GM12892 (cell line): ENCODE data around the gene POMC.

ENCODE experiments used
- DNase-seq: peaks from one replicate; pipeline ENCODE4 v3.0.0; 2011; ENCODE audit not compliant: insufficient read length
- FAIRE-seq: peaks from 2 replicates; lab custom pipeline; 2011; peaks lifted over from hg19 to GRCh38; lab: Jason Lieb, UNC
- POLR2A ChIP-seq: IDR thresholded peaks from 2 replicates; pipeline ENCODE4 v1.6.1; 2011; ENCODE audit warnings: low read depth, low read length, control low read depth
- POLR2AphosphoS5 ChIP-seq: IDR thresholded peaks from 2 replicates; pipeline ENCODE4 v1.6.1; 2011; ENCODE audit warnings: low read depth, low read length, control low read depth
- TAF1 ChIP-seq: IDR thresholded peaks from 2 replicates; pipeline ENCODE4 v1.6.1; 2011; ENCODE audit warnings: low read depth, mild to moderate bottlenecking, control low read depth, low read length, borderline replicate concordance

The POMC gene

GRCh38 chr2:25198576-25198975 is 30.2 kb upstream of the POMC start:
- no peak for FAIRE-seq
- TF ChIP-seq TAF1 (no peak), POLR2AphosphoS5 (no peak), POLR2A (no peak)
- no peak for DNase-seq

GRCh38 chr2:25198209-25198525 is 29.8 kb upstream of the POMC start:
- FAIRE-seq = no peak
- no peak for DNase-seq
- no peak for TF ChIP-seq POLR2AphosphoS5
- no peak for TF ChIP-seq POLR2A
- TF ChIP-seq TAF1 = no peak

- DNase-seq (no peak), FAIRE-seq (no peak)
- no peak for TF ChIP-seq POLR2AphosphoS5
- no peak for TF ChIP-seq POLR2A
- TF ChIP-seq TAF1 = no peak
These were observed 29.2 kb upstream of the POMC start for GRCh38 chr2:25197336-25198208.

GRCh38 chr2:25194576-25195122 is 26.3 kb upstream of the POMC start:
- no peak for FAIRE-seq
- DNase-seq = no peak
- TF ChIP-seq TAF1 = no peak
- TF ChIP-seq POLR2A = no peak
- TF ChIP-seq POLR2AphosphoS5 = no peak

GRCh38 chr2:25190536-25190935 is 22.2 kb upstream of the POMC start:
- FAIRE-seq (no peak), DNase-seq (no peak)
- no peak for TF ChIP-seq TAF1
- no peak for TF ChIP-seq POLR2A
- no peak for TF ChIP-seq POLR2AphosphoS5

GRCh38 chr2:25188405-25188804 is 20.0 kb upstream of the POMC start:
- TF ChIP-seq TAF1 = no peak
- no peak for TF ChIP-seq POLR2AphosphoS5
- no peak for TF ChIP-seq POLR2A
- DNase-seq = no peak
- FAIRE-seq = no peak

- FAIRE-seq = no peak
- no peak for TF ChIP-seq POLR2AphosphoS5
- TF ChIP-seq TAF1 = no peak
- DNase-seq = no peak
These were observed 19.5 kb upstream of the POMC start for GRCh38 chr2:25187729-25188350.

GRCh38 chr2:25184254-25184653 is 15.9 kb upstream of the POMC start:
- TF ChIP-seq TAF1 (no peak), POLR2AphosphoS5 (no peak), POLR2A (no peak)
- FAIRE-seq = no peak
- no peak for DNase-seq

GRCh38 chr2:25178976-25179375 is 10.6 kb upstream of the POMC start:
- DNase-seq (no peak), FAIRE-seq (no peak)
- no peak for TF ChIP-seq POLR2AphosphoS5
- TF ChIP-seq POLR2A = no peak
- no peak for TF ChIP-seq TAF1

GRCh38 chr2:25177211-25177611 is 8.8 kb upstream of the POMC start:
- no peak for DNase-seq
- FAIRE-seq = no peak
- TF ChIP-seq POLR2AphosphoS5 = no peak
- TF ChIP-seq TAF1 = no peak
- no peak for TF ChIP-seq POLR2A

GRCh38 chr2:25176541-25177181 is 8.3 kb upstream of the POMC start:
- no peak for TF ChIP-seq POLR2AphosphoS5
- FAIRE-seq (no peak), DNase-seq (no peak)
